Gastroesophageal sphincter (tissue), 4 donors: ENCODE data around the gene CPXM2. TPM values are rescaled to one million over a fixed set of nuclear protein-coding genes. Genes with fewer than 3 reads are reported as not detected.

Experiments used
- ATAC-seq: fragments of 150-250 bp; one replicate; pipeline ENCODE4 v1.9.1; 2016; ENCODE audit warnings: mild to moderate bottlenecking, moderate library complexity
- H3K27ac ChIP-seq, 4 donors: fragments of 200-600 bp; sonication (generic) in 3 of 4; 1 replicate in 3 of 4; 2 replicates in 1 of 4; pipeline ENCODE4 v1.5.1; 2016 to 2019
- H3K27me3 ChIP-seq: fragments of 200-600 bp; sonication (generic); one replicate; pipeline ENCODE4 v1.5.1; 2019
- H3K36me3 ChIP-seq, 2 donors: fragments of 200-600 bp; sonication (generic); one replicate each; pipeline ENCODE4 v1.5.1; 2019; ENCODE audit warnings: control low read depth in 1 of 2
- H3K4me1 ChIP-seq, 3 donors: fragments of 200-600 bp; sonication (generic); 1 replicate in 2 of 3; 2 replicates in 1 of 3; pipeline ENCODE4 v1.5.1; 2016 to 2019; ENCODE audit warnings: control low read depth in 2 of 3
- H3K4me3 ChIP-seq, 2 donors: fragments of 200-600 bp; sonication (generic); one replicate each; pipeline ENCODE4 v1.5.1; 2019; ENCODE audit warnings: mild to moderate bottlenecking in 1 of 2, moderate library complexity in 1 of 2
- H3K9me3 ChIP-seq, 3 donors: fragments of 200-600 bp; sonication (generic); one replicate each; pipeline ENCODE4 v1.5.1; 2017 to 2019; ENCODE audit warnings: control low read depth in 2 of 3
- EP300 ChIP-seq: sonication (generic); formaldehyde crosslinking; IDR thresholded peaks from one replicate; pipeline ENCODE4 v1.6.1; 2017; ENCODE audit warnings: antibody characterized with exemption, mild to moderate bottlenecking
- POLR2A ChIP-seq, 2 donors: fragments of 450-650 bp; IDR thresholded peaks; one replicate each; pipeline ENCODE4 v1.6.1; 2017; ENCODE audit warnings: antibody characterized with exemption in 2 of 2, mild to moderate bottlenecking in 2 of 2, moderate library complexity in 1 of 2
- POLR2AphosphoS5 ChIP-seq: sonication (generic); formaldehyde crosslinking; IDR thresholded peaks from one replicate; pipeline ENCODE4 v1.6.1; 2017; ENCODE audit warnings: antibody characterized with exemption
- WGBS, 2 donors: methylation state at CpG; one replicate each; pipeline ENCODE4 v1.1.5; 2018; ENCODE audit warnings: low coverage in 1 of 2; 5-methylcytosine and 5-hydroxymethylcytosine counted together
- total RNA-seq, 4 donors: library from RNA; depleted of rRNA; stranded (reverse); fragments of >200 nt; gene quantifications; one replicate each; pipeline ENCODE4 v1.1.0, GENCODE V29; 2016
- TF ChIP-seq, protein P1 (sequence below), 4 experiments: fragments of 200-600 bp in 2 of 4; fragments of 450-650 bp in 2 of 4; sonication (generic) in 1 of 4; IDR thresholded peaks; one replicate each; pipeline ENCODE4 v1.5.1; 2017 to 2019; ENCODE audit warnings: antibody characterized with exemption in 4 of 4, mild to moderate bottlenecking in 2 of 4, moderate library complexity in 2 of 4

CPXM2 gene
- total RNA-seq, 4 donors from 2014 or later = 57.1 to 165 (median 85.1) TPM

- Histone ChIP-seq H3K4me1 (peaks cover 0 to 39% (median 0%) of the 10 kb centered on the region in 3 donors), H3K27ac (no peak overlapping the region)
- 65 to 86% methylated on average over 2 to 3 of the region's 3 CpGs for WGBS, 2 donors
Observed at GRCh38 chr10:123777881-123778280, 113.7 kb downstream of the CPXM2 start.

GRCh38 chr10:123774132-123774742, 117.4 kb downstream of the CPXM2 start:
- peaks cover 0 to 40% of the 10 kb centered on the region in 2 donors for H3K36me3 ChIP-seq
- H3K9me3 ChIP-seq = no peaks in the 10 kb centered on the region
- H3K4me1 ChIP-seq = peaks cover 0 to 8% (median 0%) of the 10 kb centered on the region in 3 donors
- ATAC-seq = no peak
- H3K4me3 ChIP-seq = no peak overlapping the region
- 86 to 90% methylated on average over 3 to 11 of the region's 11 CpGs for WGBS, 2 donors
- H3K27ac ChIP-seq = no peak overlapping the region
- TF ChIP-seq POLR2A (IDR thresholded peaks at IDR 0.05) (no peak), EP300 (no peak), POLR2AphosphoS5 (no peak)
- TF ChIP-seq, protein P1, sequence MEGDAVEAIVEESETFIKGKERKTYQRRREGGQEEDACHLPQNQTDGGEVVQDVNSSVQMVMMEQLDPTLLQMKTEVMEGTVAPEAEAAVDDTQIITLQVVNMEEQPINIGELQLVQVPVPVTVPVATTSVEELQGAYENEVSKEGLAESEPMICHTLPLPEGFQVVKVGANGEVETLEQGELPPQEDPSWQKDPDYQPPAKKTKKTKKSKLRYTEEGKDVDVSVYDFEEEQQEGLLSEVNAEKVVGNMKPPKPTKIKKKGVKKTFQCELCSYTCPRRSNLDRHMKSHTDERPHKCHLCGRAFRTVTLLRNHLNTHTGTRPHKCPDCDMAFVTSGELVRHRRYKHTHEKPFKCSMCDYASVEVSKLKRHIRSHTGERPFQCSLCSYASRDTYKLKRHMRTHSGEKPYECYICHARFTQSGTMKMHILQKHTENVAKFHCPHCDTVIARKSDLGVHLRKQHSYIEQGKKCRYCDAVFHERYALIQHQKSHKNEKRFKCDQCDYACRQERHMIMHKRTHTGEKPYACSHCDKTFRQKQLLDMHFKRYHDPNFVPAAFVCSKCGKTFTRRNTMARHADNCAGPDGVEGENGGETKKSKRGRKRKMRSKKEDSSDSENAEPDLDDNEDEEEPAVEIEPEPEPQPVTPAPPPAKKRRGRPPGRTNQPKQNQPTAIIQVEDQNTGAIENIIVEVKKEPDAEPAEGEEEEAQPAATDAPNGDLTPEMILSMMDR (IDR thresholded peaks at IDR 0.05) = no peak
- no peaks in the 10 kb centered on the region for H3K27me3 ChIP-seq

More at GRCh38 chr10:123777881-123778280, 113.7 kb downstream of the CPXM2 start:
- Histone ChIP-seq H3K9me3 (no peaks in the 10 kb centered on the region), H3K4me3 (no peak overlapping the region), H3K36me3 (peaks cover 0 to 28% of the 10 kb centered on the region in 2 donors), H3K27me3 (no peaks in the 10 kb centered on the region)
- no peak for ATAC-seq
- TF ChIP-seq POLR2AphosphoS5 (no peak), POLR2A (IDR thresholded peaks at IDR 0.05) (no peak), EP300 (no peak)
- TF ChIP-seq, protein P1 (IDR thresholded peaks at IDR 0.05) = no peak

DNA sequence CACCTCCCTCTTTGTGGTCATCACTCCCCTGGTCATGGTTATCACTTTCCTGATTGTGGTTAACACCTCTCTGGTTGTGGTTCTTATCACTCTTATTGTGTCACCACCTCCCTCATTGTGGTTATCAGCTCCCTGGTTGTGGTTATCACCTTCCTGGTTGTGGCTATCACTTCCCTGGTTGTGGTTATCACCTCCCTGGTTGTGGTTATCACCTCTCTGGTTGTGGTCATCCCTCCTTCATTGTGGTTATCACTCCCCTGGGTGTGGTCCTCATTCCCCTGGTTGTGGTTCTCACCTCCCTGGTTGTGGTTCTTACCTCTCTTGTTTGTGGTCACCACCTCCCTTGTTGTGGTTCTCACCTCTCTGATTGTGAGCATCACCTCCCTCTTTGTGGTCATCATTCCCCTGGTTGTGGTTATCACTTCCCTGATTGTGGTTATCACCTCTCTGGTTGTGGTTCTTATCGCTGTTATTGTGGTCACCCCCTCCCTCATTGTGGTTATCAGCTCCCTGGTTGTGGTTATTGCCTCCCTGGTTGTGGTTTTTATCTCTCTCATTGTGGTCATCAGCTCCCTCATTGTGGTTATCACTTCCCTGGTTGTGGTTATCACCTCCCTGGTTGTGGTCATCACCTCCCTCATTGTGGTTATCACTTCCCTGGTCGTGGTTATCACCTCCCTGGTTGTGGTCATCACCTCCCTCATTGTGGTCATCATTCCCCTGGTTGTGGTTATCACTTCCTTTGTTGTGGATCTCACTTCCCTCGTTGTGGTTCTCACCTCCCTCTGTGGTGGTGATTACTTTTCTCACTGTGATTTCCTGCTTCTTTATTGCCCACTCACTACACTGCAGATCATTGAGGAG, 118.7 kb downstream of the CPXM2 start:
- ATAC-seq = no peak
- no peaks in the 10 kb centered on the region for H3K27me3 ChIP-seq
- TF ChIP-seq POLR2A (IDR thresholded peaks at IDR 0.05) (no peak), EP300 (no peak)
- TF ChIP-seq, protein P1 (IDR thresholded peaks at IDR 0.05) = no peak
- H3K4me1 ChIP-seq = no peaks in the 10 kb centered on the region
- H3K27ac ChIP-seq = no peak overlapping the region
- 60 to 70% methylated on average over 3 of the region's 3 CpGs for WGBS, 2 donors
- no peaks in the 10 kb centered on the region for H3K9me3 ChIP-seq
- no peak overlapping the region for H3K4me3 ChIP-seq
- peaks cover 0 to 53% of the 10 kb centered on the region in 2 donors for H3K36me3 ChIP-seq

- H3K4me1 ChIP-seq = no peaks in the 10 kb centered on the region
- no peaks in the 10 kb centered on the region for H3K9me3 ChIP-seq
- H3K36me3 ChIP-seq = peaks cover 0 to 55% of the 10 kb centered on the region in 2 donors
- TF ChIP-seq POLR2AphosphoS5 (no peak), EP300 (no peak), POLR2A (IDR thresholded peaks at IDR 0.05) (no peak)
- TF ChIP-seq, protein P1 (IDR thresholded peaks at IDR 0.05) = no peak
- H3K4me3 ChIP-seq = no peak overlapping the region
- no peaks in the 10 kb centered on the region for H3K27me3 ChIP-seq
- ATAC-seq = no peak
- WGBS, 2 donors = 100% methylated on average over 1 of the region's 4 CpGs
- no peak overlapping the region for H3K27ac ChIP-seq
Observed at GRCh38 chr10:123771877-123772644, 119.5 kb downstream of the CPXM2 start.
